ENCODE measurements around the gene SLC36A2. TPM values are rescaled to one million over a fixed set of nuclear protein-coding genes. Genes with fewer than 3 reads are reported as not detected.

SLC36A2 gene
- total and polyA plus RNA-seq, 10 donors = 0.02 TPM; not detected in 9

DNA sequence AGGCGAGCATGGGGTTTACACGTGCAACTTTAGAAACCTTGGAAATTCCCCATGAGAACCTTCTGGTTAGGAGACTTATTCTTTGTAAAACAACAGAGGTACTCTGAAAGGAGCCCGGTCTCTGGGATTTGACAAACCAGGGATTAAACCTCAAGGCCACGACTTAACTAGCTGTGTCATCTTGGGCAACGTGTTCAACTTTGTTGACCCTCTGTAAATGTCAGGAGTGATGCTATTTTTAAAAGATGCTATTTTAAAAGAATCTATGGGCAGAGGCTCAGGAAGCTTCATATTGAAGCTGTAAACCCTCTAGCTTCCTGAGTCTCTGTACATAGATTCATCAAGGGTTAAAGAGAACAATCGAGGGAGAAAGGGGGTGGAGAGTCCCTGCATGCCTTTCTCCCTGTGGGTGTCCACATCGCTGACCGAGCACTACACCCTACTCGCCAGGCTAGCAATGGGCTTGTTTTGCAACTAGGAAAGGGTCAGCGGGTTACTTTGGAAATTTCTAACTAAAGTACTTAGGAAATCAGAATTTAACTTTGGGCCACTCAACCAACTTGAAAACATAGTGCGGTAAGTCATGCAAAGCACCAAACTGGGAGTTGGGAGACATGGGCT, 2.1 kb downstream of the SLC36A2 start:
- 35 to 40% (median 37%) methylated on average over 11 of the region's 11 CpGs for WGBS, 5 donors
- no peak for DNase-seq
- Histone ChIP-seq H3K4me3 (no peak overlapping the region), H3K9me3 (no peaks in the 10 kb centered on the region), H3K36me3 (no peaks in the 10 kb centered on the region), H3K4me1 (no peaks in the 10 kb centered on the region), H3K27ac (no peak overlapping the region), H3K27me3 (replicated peaks in 1 of 7) (peaks cover 0 to 47% (median 0%) of the 10 kb centered on the region in 7 donors)
- TF ChIP-seq CTCF (IDR thresholded peaks at IDR 0.05 in 8 of 11, conservative IDR thresholded peaks at IDR 0.05 in 3 of 11) = no peak
- no peak for TF ChIP-seq POLR2A (IDR thresholded peaks at IDR 0.05)
- no peak for TF ChIP-seq POLR2AphosphoS5 (IDR thresholded peaks at IDR 0.05)
- intact Hi-C loops (cut with DNase I; ENCODE audit: low total_unique reads) = no loop called here

GRCh38 chr5:151344088-151344487, 3.3 kb downstream of the SLC36A2 start:
- WGBS, 5 donors = 82 to 95% (median 88%) methylated on average over 7 of the region's 7 CpGs
- H3K9me3 ChIP-seq = no peaks in the 10 kb centered on the region
- TF ChIP-seq POLR2A (IDR thresholded peaks at IDR 0.05) (no peak), POLR2AphosphoS5 (IDR thresholded peaks at IDR 0.05) (no peak), CTCF (IDR thresholded peaks at IDR 0.05 in 8 of 11, conservative IDR thresholded peaks at IDR 0.05 in 3 of 11) (no peak)
- H3K27me3 ChIP-seq (replicated peaks in 1 of 7) = peaks cover 0 to 42% (median 0%) of the 10 kb centered on the region in 7 donors
- H3K4me1 ChIP-seq = no peaks in the 10 kb centered on the region
- intact Hi-C loops (cut with DNase I; ENCODE audit: low total_unique reads) = no loop called here
- no peak for DNase-seq
- no peak overlapping the region for H3K4me3 ChIP-seq
- no peaks in the 10 kb centered on the region for H3K36me3 ChIP-seq
- no peak overlapping the region for H3K27ac ChIP-seq

DNA sequence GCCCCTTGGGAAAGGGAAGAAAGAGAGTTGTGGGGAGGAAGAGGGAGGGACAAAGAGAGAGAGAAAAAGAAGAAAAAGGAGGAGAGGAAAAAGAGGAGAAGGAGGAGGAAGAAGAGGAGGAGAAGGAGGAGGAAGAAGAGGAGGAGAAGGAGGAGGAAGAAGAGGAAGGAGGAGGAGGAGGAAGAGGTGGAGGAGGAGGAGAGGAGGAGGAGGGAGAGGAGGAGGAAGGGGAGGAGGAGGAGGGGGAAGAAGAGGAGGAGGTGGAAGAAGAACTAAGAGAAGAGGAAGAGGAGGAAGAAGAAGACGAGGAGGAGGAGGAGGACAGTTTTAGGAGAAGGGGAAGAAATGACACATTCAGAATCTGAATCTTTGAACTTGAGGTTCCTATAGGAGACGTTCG, 7.4 kb downstream of the SLC36A2 start:
- peaks cover 0 to 26% (median 0%) of the 10 kb centered on the region in 7 donors for H3K27me3 ChIP-seq (replicated peaks in 1 of 7)
- H3K27ac ChIP-seq = no peak overlapping the region
- DNase-seq = no peak
- TF ChIP-seq CTCF (IDR thresholded peaks at IDR 0.05 in 8 of 11, conservative IDR thresholded peaks at IDR 0.05 in 3 of 11) (no peak), POLR2AphosphoS5 (IDR thresholded peaks at IDR 0.05) (no peak), POLR2A (IDR thresholded peaks at IDR 0.05) (no peak)
- no peaks in the 10 kb centered on the region for H3K4me1 ChIP-seq
- no peak overlapping the region for H3K4me3 ChIP-seq
- no peaks in the 10 kb centered on the region for H3K9me3 ChIP-seq
- intact Hi-C loops (cut with DNase I; ENCODE audit: low total_unique reads) = no loop called here
- H3K36me3 ChIP-seq = no peaks in the 10 kb centered on the region
- 61 to 77% (median 70%) methylated on average over 3 of the region's 3 CpGs for WGBS, 5 donors

GRCh38 chr5:151338734-151339133, 8.6 kb downstream of the SLC36A2 start:
- DNase-seq = no peak
- 82 to 86% (median 85%) methylated on average over 4 of the region's 4 CpGs for WGBS, 5 donors

More at GRCh38 chr5:151338734-151339133, 8.6 kb downstream of the SLC36A2 start:
- no peak overlapping the region for H3K4me3 ChIP-seq
- intact Hi-C loops (cut with DNase I; ENCODE audit: low total_unique reads) = no loop called here
- TF ChIP-seq POLR2A (IDR thresholded peaks at IDR 0.05) (no peak), CTCF (IDR thresholded peaks at IDR 0.05 in 8 of 11, conservative IDR thresholded peaks at IDR 0.05 in 3 of 11) (no peak), POLR2AphosphoS5 (IDR thresholded peaks at IDR 0.05) (no peak)
- no peaks in the 10 kb centered on the region for H3K4me1 ChIP-seq
- H3K9me3 ChIP-seq = no peaks in the 10 kb centered on the region
- no peak overlapping the region for H3K27ac ChIP-seq
- no peaks in the 10 kb centered on the region for H3K36me3 ChIP-seq
- peaks cover 0 to 16% (median 0%) of the 10 kb centered on the region in 7 donors for H3K27me3 ChIP-seq (replicated peaks in 1 of 7)

Measured in spleen (tissue), 11 donors.